Pancreas (tissue), 10 donors: Measurements from ENCODE around the gene PUM1. TPM values are rescaled to one million over a fixed set of nuclear protein-coding genes. Genes with fewer than 3 reads are reported as not detected.

Experiments used
- ATAC-seq, 4 donors: fragments of 200-7000 bp; cut with Tn5 transposase; one replicate each; pipeline versions ENCODE4 v1.8.0 to v1.9.1; 2020; ENCODE audit warnings: mild to moderate bottlenecking in 4 of 4, moderate library complexity in 4 of 4
- DNase-seq, 6 donors: peaks; one replicate each; pipeline ENCODE4 v3.0.0-alpha.2; 2020
- FAIRE-seq: peaks from 2 replicates; lab custom pipeline; 2012; peaks lifted over from hg19 to GRCh38; lab: Jason Lieb, UNC
- H3K27ac ChIP-seq, 4 donors: fragments of 200-600 bp; sonication (generic); 1 replicate in 3 of 4; 2 replicates in 1 of 4; pipeline versions ENCODE4 v1.5.0 to v1.8.0; 2020
- H3K27me3 ChIP-seq, 4 donors: fragments of 200-600 bp; one replicate each; pipeline ENCODE4 v1.8.0; 2021
- H3K36me3 ChIP-seq, 3 donors: fragments of 200-600 bp; sonication (generic) in 1 of 3; one replicate each; pipeline versions ENCODE4 v1.5.0 to v1.8.0; 2020 to 2021
- H3K4me1 ChIP-seq, 3 donors: fragments of 200-600 bp; one replicate each; pipeline ENCODE4 v1.8.0; 2021
- H3K4me3 ChIP-seq, 4 donors: fragments of 200-600 bp; sonication (generic) in 2 of 4; one replicate each; pipeline versions ENCODE4 v1.5.0 to v1.8.0; 2020 to 2021
- H3K9me3 ChIP-seq, 4 donors: fragments of 200-600 bp; one replicate each; pipeline ENCODE4 v1.8.0; 2021
- CTCF ChIP-seq, 4 donors: fragments of 200-600 bp; sonication (generic) in 3 of 4; IDR thresholded peaks; one replicate each; pipeline versions ENCODE4 v1.5.0 to v1.8.0; 2021; ENCODE audit warnings: antibody characterized with exemption in 4 of 4
- WGBS, 2 donors: extraction: QIAGEN DNeasy Blood & Tissue Kit; methylation state at CpG; one replicate each; pipeline ENCODE4 v1.1.7; 2013; 5-methylcytosine and 5-hydroxymethylcytosine counted together
- intact Hi-C, 3 donors: fragments of 100-400 bp; cut with DNase I; formaldehyde crosslinking; loops; one replicate each; pipeline versions ENCODE4 v1.11.1 to v1.14.2; 2022
- polyA plus RNA-seq, 2 donors: library from polyadenylated mRNA; stranded (reverse); fragments of 200-250 nt; gene quantifications; one replicate each; pipeline ENCODE4 v1.2.3, GENCODE V29; 2013
- total RNA-seq, 6 donors: library from RNA; stranded (reverse); fragmentation: NEBNext Ultra II Directional in 4 of 6; extraction: Animal tissue kit (Norgen Biotek cat#: 25700) in 4 of 6; gene quantifications; one replicate each; pipeline versions ENCODE4 v1.2.1 to v1.2.4, GENCODE V29; 2021 to 2023
- donor health status: healthy with polysubstance abuse.
- donor health status: DM: no; HTN: no; CAD: no; lungs with moderate emphysema.
- donor health status: DM: no; HTN: no; CAD: no.
- donor health status: control.
- donor health status: control.
- donor health status: Bipolar disorder and iron deficiency.
- donor health status: DM: yes; HTN: yes; CAD: no.
- donor health status: DM: no; HTN: no; CAD: no.
- donor health status: DM: no; HTN: no; CAD: no.
- donor health status: DM: yes; HTN: yes; CAD: no.

PUM1 gene
- total and polyA plus RNA-seq, 8 donors, result 16.9 to 75.8 (median 43.1) TPM

GRCh38 chr1:30894508-30894973 is 171.0 kb downstream of the PUM1 start:
- no peak overlapping the region for H3K27ac ChIP-seq

GRCh38 chr1:30893776-30894507 is 171.6 kb downstream of the PUM1 start:
- no peaks in the 10 kb centered on the region for H3K27me3 ChIP-seq
- intact Hi-C loops, result no loop called here
- DNase-seq (no peak), FAIRE-seq (no peak), ATAC-seq (no peak)
- WGBS, 2 donors, result 77 to 87% methylated on average over 9 of the region's 9 CpGs
- no peaks in the 10 kb centered on the region for H3K36me3 ChIP-seq
- no peak for TF ChIP-seq CTCF (IDR thresholded peaks at IDR 0.05)
- H3K4me3 ChIP-seq, result no peak overlapping the region
- H3K9me3 ChIP-seq, result no peaks in the 10 kb centered on the region
- no peak overlapping the region for H3K27ac ChIP-seq
- no peaks in the 10 kb centered on the region for H3K4me1 ChIP-seq

More at GRCh38 chr1:30894508-30894973, 171.0 kb downstream of the PUM1 start:
- DNase-seq (no peak), FAIRE-seq (no peak), ATAC-seq (no peak)
- Histone ChIP-seq H3K4me3 (no peak overlapping the region), H3K9me3 (no peaks in the 10 kb centered on the region), H3K4me1 (no peaks in the 10 kb centered on the region), H3K27me3 (no peaks in the 10 kb centered on the region), H3K36me3 (no peaks in the 10 kb centered on the region)
- 62 to 66% methylated on average over 7 of the region's 7 CpGs for WGBS, 2 donors
- intact Hi-C loops, result no loop called here
- TF ChIP-seq CTCF (IDR thresholded peaks at IDR 0.05), result no peak

- ATAC-seq (no peak), FAIRE-seq (no peak), DNase-seq (peak in 1 of 6 donors; percentile 43)
- Histone ChIP-seq H3K4me1 (no peaks in the 10 kb centered on the region), H3K9me3 (no peaks in the 10 kb centered on the region), H3K4me3 (no peak overlapping the region), H3K36me3 (no peaks in the 10 kb centered on the region), H3K27ac (no peak overlapping the region), H3K27me3 (no peaks in the 10 kb centered on the region)
- intact Hi-C loops, result no loop called here
- 73 to 78% methylated on average over 6 of the region's 6 CpGs for WGBS, 2 donors
- no peak for TF ChIP-seq CTCF (IDR thresholded peaks at IDR 0.05)
Observed at GRCh38 chr1:30892671-30893073, 172.8 kb downstream of the PUM1 start.

- Histone ChIP-seq H3K27ac (no peak overlapping the region), H3K36me3 (no peaks in the 10 kb centered on the region), H3K4me3 (no peak overlapping the region), H3K4me1 (no peaks in the 10 kb centered on the region), H3K9me3 (no peaks in the 10 kb centered on the region), H3K27me3 (no peaks in the 10 kb centered on the region)
- FAIRE-seq (no peak), DNase-seq (peak in 1 of 6 donors; percentile 39), ATAC-seq (no peak)
- 94 to 100% methylated on average over 5 of the region's 5 CpGs for WGBS, 2 donors
- intact Hi-C loops, result no loop called here
- no peak for TF ChIP-seq CTCF (IDR thresholded peaks at IDR 0.05)
Observed at GRCh38 chr1:30891227-30891552, 174.3 kb downstream of the PUM1 start.

- Histone ChIP-seq H3K36me3 (no peaks in the 10 kb centered on the region), H3K4me3 (no peak overlapping the region), H3K27ac (no peak overlapping the region), H3K9me3 (no peaks in the 10 kb centered on the region), H3K4me1 (no peaks in the 10 kb centered on the region), H3K27me3 (no peaks in the 10 kb centered on the region)
- TF ChIP-seq CTCF (IDR thresholded peaks at IDR 0.05), result no peak
- no peak for ATAC-seq
- whole genome bisulfite sequencing, 2 donors, result 79 to 86% methylated on average over 10 of the region's 10 CpGs
- FAIRE-seq, result no peak
- intact Hi-C loops, result no loop called here
- peak in 1 of 6 donors; percentile 37 for DNase-seq
Observed at GRCh38 chr1:30890502-30891226, 174.9 kb downstream of the PUM1 start.
